ENCODE results near the gene ANKS1A.
"Not testable (repeated sequence)": the region's sequence is repeated elsewhere in the genome, so short reads cannot be mapped to it uniquely, and the experiment has no call there.

Gene ANKS1A

GRCh38 chr6:34884996-34885395 is 4.1 kb upstream of the ANKS1A start:
- no peak for DNase-seq (ENCODE audit: low read depth)
- TF ChIP-seq CTCF (conservative IDR thresholded peaks at IDR 0.05; ENCODE audit: low read depth, low read length): no peak
- no peak overlapping the region for H3K4me3 ChIP-seq (ENCODE audit: low read depth, low read length)

GRCh38 chr6:34885837-34886236 is 3.2 kb upstream of the ANKS1A start:
- not testable (repeated sequence) for H3K4me3 ChIP-seq (ENCODE audit: low read depth, low read length); DNase-seq (ENCODE audit: low read depth)

GRCh38 chr6:34887753-34888513 is 1.1 kb upstream of the ANKS1A start, which contains the start of gene TAF11:
Gene TAF11, minus strand, starts transcription at chr6:34888042. Its CDS starts 85 bp downstream, at chr6:34887957.
- peak; percentile 95 for DNase-seq (ENCODE audit: low read depth)
- no peak for TF ChIP-seq CTCF (conservative IDR thresholded peaks at IDR 0.05; ENCODE audit: low read depth, low read length)
- peak within 1 kb of the TSS; percentile 91 for H3K4me3 ChIP-seq (ENCODE audit: low read depth, low read length)

GRCh38 chr6:34888514-34888856 is 570 bp upstream of the ANKS1A start:
- no peak for TF ChIP-seq CTCF (conservative IDR thresholded peaks at IDR 0.05; ENCODE audit: low read depth, low read length)
- H3K4me3 ChIP-seq (ENCODE audit: low read depth, low read length): peak overlapping the region; percentile 91
- DNase-seq (ENCODE audit: low read depth): no peak

GRCh38 chr6:34890533-34890925 is 1.5 kb downstream of the ANKS1A start:
- no peak for DNase-seq (ENCODE audit: low read depth)

GRCh38 chr6:34891296-34891695 is 2.2 kb downstream of the ANKS1A start:
- no peak for TF ChIP-seq CTCF (conservative IDR thresholded peaks at IDR 0.05; ENCODE audit: low read depth, low read length)
- no peak overlapping the region for H3K4me3 ChIP-seq (ENCODE audit: low read depth, low read length)
- DNase-seq (ENCODE audit: low read depth): no peak

More at GRCh38 chr6:34890533-34890925, 1.5 kb downstream of the ANKS1A start:
- TF ChIP-seq CTCF (conservative IDR thresholded peaks at IDR 0.05; ENCODE audit: low read depth, low read length): no peak
- peak overlapping the region; percentile 91 for H3K4me3 ChIP-seq (ENCODE audit: low read depth, low read length)

- TF ChIP-seq CTCF (conservative IDR thresholded peaks at IDR 0.05; ENCODE audit: low read depth, low read length): no peak
- DNase-seq (ENCODE audit: low read depth): no peak
- H3K4me3 ChIP-seq (ENCODE audit: low read depth, low read length): no peak overlapping the region
Observed at GRCh38 chr6:34894693-34895092, 5.6 kb downstream of the ANKS1A start.

Data from choroid plexus epithelial cell (primary cell).